Skeletal muscle tissue (tissue), 4 donors: ENCODE results near the gene PPARD. TPM values are rescaled to one million over a fixed set of nuclear protein-coding genes. Genes with fewer than 3 reads are reported as not detected.
"Not testable (repeated sequence)": the region's sequence is repeated elsewhere in the genome, so short reads cannot be mapped to it uniquely, and the experiment has no call there.

Source experiments
- H3K27ac ChIP-seq: one replicate; pipeline ENCODE4 v1.7.0; 2013; ENCODE audit warnings: mild to moderate bottlenecking, low read depth, low read length, inconsistent platforms
- H3K27me3 ChIP-seq, 3 donors: one replicate each; pipeline ENCODE4 v1.7.0; 2013; ENCODE audit warnings: low read length in 3 of 3; ENCODE audit not compliant: control insufficient read depth in 3 of 3, insufficient read depth in 3 of 3
- H3K36me3 ChIP-seq, 3 donors: one replicate each; pipeline ENCODE4 v1.7.0; 2013; ENCODE audit warnings: low read length in 3 of 3; ENCODE audit not compliant: control insufficient read depth in 3 of 3, insufficient read depth in 3 of 3
- H3K4me1 ChIP-seq, 3 donors: one replicate each; pipeline ENCODE4 v1.7.0; 2013; ENCODE audit warnings: low read length in 3 of 3, mild to moderate bottlenecking in 3 of 3; ENCODE audit not compliant: control insufficient read depth in 3 of 3, insufficient read depth in 3 of 3
- H3K4me3 ChIP-seq, 3 donors: one replicate each; pipeline ENCODE4 v1.7.0; 2013; ENCODE audit warnings: low read length in 3 of 3
- H3K9ac ChIP-seq, 3 donors: one replicate each; pipeline ENCODE4 v1.7.0; 2013; ENCODE audit warnings: low read length in 3 of 3, mild to moderate bottlenecking in 3 of 3, moderate library complexity in 2 of 3, low read depth in 1 of 3
- H3K9me3 ChIP-seq, 3 donors: one replicate each; pipeline ENCODE4 v1.7.0; 2013; ENCODE audit warnings: low read length in 3 of 3; ENCODE audit not compliant: control insufficient read depth in 3 of 3
- total RNA-seq: library from RNA; depleted of rRNA; stranded (reverse); fragments of >200 nt; gene quantifications from one replicate; pipeline ENCODE4 v1.2.3, GENCODE V29; 2014
- donor health status: Osteomylitis.

Gene PPARD
- total RNA-seq, 1 donor from 2014 or later: 2.6 TPM

GRCh38 chr6:35299674-35300073 is 42.7 kb upstream of the PPARD start:
- Histone ChIP-seq H3K36me3 (peaks cover 9 to 16% (median 14%) of the 10 kb centered on the region in 3 donors), H3K9me3 (no peaks in the 10 kb centered on the region), H3K4me3 (no peak overlapping the region), H3K27ac (no peak overlapping the region), H3K4me1 (peaks cover 27 to 40% (median 32%) of the 10 kb centered on the region in 3 donors), H3K9ac (no peak overlapping the region), H3K27me3 (no peaks in the 10 kb centered on the region)

DNA sequence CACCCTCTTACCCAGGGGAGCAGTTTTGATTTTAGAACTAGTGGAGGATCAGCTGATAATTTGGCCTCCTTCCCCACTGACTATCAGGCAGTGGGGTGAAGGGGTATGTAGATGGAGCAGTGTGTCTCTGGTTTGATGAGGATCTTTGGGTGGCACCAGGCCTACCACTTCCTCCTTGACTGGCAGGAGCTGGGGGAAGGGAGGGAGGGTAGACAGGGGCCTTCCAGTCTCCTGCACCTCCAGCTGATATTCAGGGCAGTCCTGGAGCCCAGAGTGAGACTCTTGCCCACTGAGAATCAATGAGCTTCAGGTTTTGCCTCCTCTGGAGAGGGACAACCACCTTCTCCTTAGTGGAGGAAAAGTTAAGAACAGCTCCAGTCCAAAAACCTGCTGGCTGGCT is 41.5 kb upstream of the PPARD start:
- Histone ChIP-seq H3K4me1 (peaks cover 26 to 32% (median 27%) of the 10 kb centered on the region in 3 donors), H3K9ac (no peak overlapping the region), H3K27ac (no peak overlapping the region), H3K9me3 (no peaks in the 10 kb centered on the region), H3K36me3 (peaks cover 0 to 5% (median 4%) of the 10 kb centered on the region in 3 donors), H3K4me3 (no peak overlapping the region), H3K27me3 (no peaks in the 10 kb centered on the region)

GRCh38 chr6:35302604-35303241 is 39.6 kb upstream of the PPARD start:
- Histone ChIP-seq H3K9ac (peak overlapping the region in 1 of 3 donors; percentile 40), H3K27me3 (no peaks in the 10 kb centered on the region), H3K36me3 (peaks cover 0 to 2% (median 0%) of the 10 kb centered on the region in 3 donors), H3K4me1 (peaks cover 7 to 14% (median 13%) of the 10 kb centered on the region in 3 donors), H3K9me3 (no peaks in the 10 kb centered on the region), H3K4me3 (no peak overlapping the region), H3K27ac (no peak overlapping the region)

DNA sequence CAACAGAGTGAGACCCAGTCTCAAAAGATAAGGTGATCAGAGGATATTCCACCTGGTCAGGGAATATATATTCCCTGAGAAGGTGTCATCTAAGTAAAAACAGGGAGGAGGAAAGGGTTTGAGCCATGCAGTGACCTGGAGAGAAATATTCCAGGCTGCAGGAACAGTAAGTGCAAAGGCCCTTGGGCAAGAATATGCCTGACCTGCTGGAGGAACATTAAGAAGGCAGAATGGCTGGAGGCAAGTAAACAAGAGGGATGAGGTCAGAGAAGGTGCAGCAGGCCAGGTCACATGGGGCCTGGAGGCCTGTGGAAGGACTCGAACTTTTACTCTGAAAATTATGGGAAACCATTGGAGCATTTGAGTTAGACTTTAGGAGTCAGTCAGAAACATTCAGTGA is 38.1 kb upstream of the PPARD start:
- Histone ChIP-seq H3K4me3 (no peak overlapping the region), H3K27ac (no peak overlapping the region), H3K36me3 (no peaks in the 10 kb centered on the region), H3K4me1 (peaks cover 3 to 10% (median 10%) of the 10 kb centered on the region in 3 donors), H3K9me3 (no peaks in the 10 kb centered on the region), H3K27me3 (no peaks in the 10 kb centered on the region), H3K9ac (no peak overlapping the region)

- Histone ChIP-seq H3K4me3 (no peak overlapping the region), H3K4me1 (peaks cover 3 to 10% (median 10%) of the 10 kb centered on the region in 3 donors), H3K9ac (no peak overlapping the region), H3K27me3 (no peaks in the 10 kb centered on the region), H3K27ac (no peak overlapping the region), H3K9me3 (no peaks in the 10 kb centered on the region), H3K36me3 (no peaks in the 10 kb centered on the region)
Observed at GRCh38 chr6:35305117-35305516, 37.2 kb upstream of the PPARD start.

GRCh38 chr6:35307138-35307537 is 35.2 kb upstream of the PPARD start:
- H3K9ac ChIP-seq, H3K27me3 ChIP-seq, H3K27ac ChIP-seq, H3K4me3 ChIP-seq, H3K36me3 ChIP-seq, H3K9me3 ChIP-seq, H3K4me1 ChIP-seq: not testable (repeated sequence)

DNA sequence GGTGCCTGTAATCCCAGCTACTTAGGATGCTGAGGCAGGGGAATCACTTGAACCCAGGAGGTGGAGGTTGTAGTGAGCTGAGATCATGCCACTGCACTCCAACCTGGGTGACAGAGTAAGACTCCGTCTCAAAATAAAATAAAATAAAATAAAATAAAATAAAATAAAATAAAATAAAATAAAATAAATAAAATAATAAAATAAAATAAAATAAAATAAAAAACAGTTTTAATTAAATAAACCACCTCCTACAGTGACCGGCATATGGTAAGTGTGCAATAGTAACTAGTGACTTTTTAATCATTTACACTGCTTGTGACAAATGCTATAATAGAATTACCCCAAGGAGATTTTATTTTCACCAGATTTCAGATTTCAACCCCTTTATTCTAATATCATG is 33.8 kb upstream of the PPARD start:
- not testable (repeated sequence) for H3K4me1 ChIP-seq, H3K27me3 ChIP-seq, H3K4me3 ChIP-seq

DNA sequence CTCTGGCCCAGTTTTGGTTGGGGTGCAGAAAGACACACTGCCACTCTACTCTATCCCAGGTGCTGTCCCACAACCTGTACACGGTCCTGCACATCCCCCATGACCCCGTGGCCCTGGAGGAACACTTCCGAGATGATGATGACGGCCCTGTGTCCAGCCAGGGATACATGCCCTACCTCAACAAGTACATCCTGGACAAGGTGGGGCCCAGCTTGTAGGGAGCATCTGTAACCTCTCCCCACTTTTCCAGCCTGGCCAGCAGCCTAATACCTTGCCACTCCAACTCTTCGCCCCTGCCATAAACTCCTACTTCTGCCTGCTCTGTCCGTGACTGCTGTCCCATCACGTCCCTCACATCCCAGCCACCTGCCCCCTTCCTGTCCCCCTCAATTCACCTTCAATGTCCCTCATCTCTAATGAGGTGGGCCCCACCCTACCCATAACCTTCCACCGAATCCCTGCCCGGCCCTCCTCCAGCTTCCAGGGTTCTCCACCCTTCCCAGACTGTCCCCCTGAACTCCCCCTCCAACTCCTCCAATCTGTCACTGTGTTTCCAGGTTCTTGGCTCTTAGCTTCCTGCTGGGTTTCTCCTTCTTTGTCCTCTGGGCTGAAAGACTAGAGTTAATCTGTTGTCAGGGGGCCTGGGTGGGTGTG is 32.6 kb upstream of the PPARD start:
- Histone ChIP-seq H3K27ac (no peak overlapping the region), H3K4me1 (peaks cover 0 to 2% (median 0%) of the 10 kb centered on the region in 3 donors), H3K27me3 (peaks cover 0 to 8% (median 0%) of the 10 kb centered on the region in 3 donors), H3K36me3 (no peaks in the 10 kb centered on the region), H3K9ac (no peak overlapping the region), H3K9me3 (no peaks in the 10 kb centered on the region), H3K4me3 (no peak overlapping the region)

More for the DNA sequence above, 33.8 kb upstream of the PPARD start:
- H3K27ac ChIP-seq, H3K36me3 ChIP-seq, H3K9me3 ChIP-seq, H3K9ac ChIP-seq: not testable (repeated sequence)

- Histone ChIP-seq H3K9me3 (no peaks in the 10 kb centered on the region), H3K4me1 (peaks cover 0 to 2% (median 0%) of the 10 kb centered on the region in 3 donors), H3K27ac (no peak overlapping the region)
Observed at GRCh38 chr6:35310265-35310831, 32.0 kb upstream of the PPARD start.

GRCh38 chr6:35311390-35312075 is 30.8 kb upstream of the PPARD start:
- no peak overlapping the region for H3K9ac ChIP-seq
- H3K27me3 ChIP-seq: peaks cover 0 to 8% (median 0%) of the 10 kb centered on the region in 3 donors
- no peaks in the 10 kb centered on the region for H3K9me3 ChIP-seq
- H3K27ac ChIP-seq: no peak overlapping the region
- no peak overlapping the region for H3K4me3 ChIP-seq
- H3K36me3 ChIP-seq: no peaks in the 10 kb centered on the region
- H3K4me1 ChIP-seq: peaks cover 0 to 2% (median 0%) of the 10 kb centered on the region in 3 donors

More at GRCh38 chr6:35310265-35310831, 32.0 kb upstream of the PPARD start:
- peaks cover 0 to 8% (median 0%) of the 10 kb centered on the region in 3 donors for H3K27me3 ChIP-seq
- H3K9ac ChIP-seq: no peak overlapping the region
- no peaks in the 10 kb centered on the region for H3K36me3 ChIP-seq
- H3K4me3 ChIP-seq: no peak overlapping the region
